Activated naive CD4-positive, alpha-beta T cell treated with anti-CD3 and anti-CD28 coated beads for 36 hours (primary cell): ENCODE data around the gene CDC45. TPM values are rescaled to one million over a fixed set of nuclear protein-coding genes. Genes with fewer than 3 reads are reported as not detected.

Experiments
- CTCF ChIA-PET: fragments of 350-600 bp; sonication (Branson Sonifier 250); formaldehyde crosslinking; loops from one replicate; lab custom pipeline; 2021; ENCODE audit warnings: antibody characterized with exemption; lab: Charles Lee
- DNase-seq: peaks from one replicate; pipeline ENCODE4 v3.0.0-alpha.2; 2020
- H3K27ac Mint-ChIP-seq: one replicate; pipeline ENCODE4 v1.8.0; 2021; ENCODE audit warnings: mild to moderate bottlenecking, mixed read lengths
- H3K27me3 Mint-ChIP-seq: one replicate; pipeline ENCODE4 v1.8.0; 2021; ENCODE audit warnings: low read depth, mixed read lengths
- H3K36me3 Mint-ChIP-seq: one replicate; pipeline ENCODE4 v1.8.0; 2021; ENCODE audit warnings: low read depth, mixed read lengths
- H3K4me1 Mint-ChIP-seq: one replicate; pipeline ENCODE4 v1.8.0; 2021; ENCODE audit warnings: low read depth, mixed read lengths
- H3K4me3 Mint-ChIP-seq: one replicate; pipeline ENCODE4 v1.8.0; 2021; ENCODE audit warnings: mild to moderate bottlenecking, moderate library complexity, mixed read lengths
- H3K9me3 Mint-ChIP-seq: one replicate; pipeline ENCODE4 v1.8.0; 2021; ENCODE audit warnings: mixed read lengths
- intact Hi-C: fragments of 100-400 bp; cut with micrococcal nuclease; formaldehyde crosslinking; loops from one replicate; pipeline ENCODE4 v1.15.1; 2023
- total RNA-seq, 2 experiments: library from RNA; stranded (reverse); gene quantifications; one replicate each; pipeline ENCODE4 v1.2.3, GENCODE V29; 2021

Gene CDC45
- total RNA-seq, 2 experiments from 2014 or later: 86.3 to 91.7 TPM

GRCh38 chr22:19451570-19451969 lies 28.1 kb upstream of the CDC45 start:
- H3K4me3 Mint-ChIP-seq: no peak overlapping the region
- H3K9me3 Mint-ChIP-seq: no peaks in the 10 kb centered on the region
- intact Hi-C loops: no loop called here
- peaks cover 20% of the 10 kb centered on the region for H3K4me1 Mint-ChIP-seq
- peaks cover 35% of the 10 kb centered on the region for H3K36me3 Mint-ChIP-seq
- H3K27me3 Mint-ChIP-seq: no peaks in the 10 kb centered on the region
- peak overlapping the region; percentile 6 for H3K27ac Mint-ChIP-seq
- DNase-seq: no peak
- CTCF ChIA-PET: interaction anchor here (0.7 to 1.0 kb wide), 3 partner anchors 29 to 178 kb away, joined by 3 to 4 read pairs (median 3); no protein-coding TSS in a partner anchor

- intact Hi-C loops: no loop called here
- CTCF ChIA-PET: no interaction called here
- no peak overlapping the region for H3K4me3 Mint-ChIP-seq
- H3K4me1 Mint-ChIP-seq: peaks cover 9% of the 10 kb centered on the region
- H3K9me3 Mint-ChIP-seq: no peaks in the 10 kb centered on the region
- H3K27ac Mint-ChIP-seq: peak overlapping the region; percentile 44
- H3K27me3 Mint-ChIP-seq: no peaks in the 10 kb centered on the region
- no peak for DNase-seq
- H3K36me3 Mint-ChIP-seq: peaks cover 39% of the 10 kb centered on the region
Observed at GRCh38 chr22:19453718-19454117, 26.0 kb upstream of the CDC45 start.

- Mint-ChIP-seq H3K4me1 (peaks cover 6% of the 10 kb centered on the region), H3K27me3 (no peaks in the 10 kb centered on the region), H3K27ac (peak overlapping the region; percentile 44), H3K9me3 (no peaks in the 10 kb centered on the region), H3K36me3 (peaks cover 38% of the 10 kb centered on the region), H3K4me3 (no peak overlapping the region)
- intact Hi-C loops: no loop called here
- DNase-seq: no peak
- CTCF ChIA-PET: no interaction called here
Observed at GRCh38 chr22:19454156-19454555, 25.6 kb upstream of the CDC45 start.

GRCh38 chr22:19455033-19455432 lies 24.7 kb upstream of the CDC45 start:
- peaks cover 39% of the 10 kb centered on the region for H3K36me3 Mint-ChIP-seq
- H3K4me3 Mint-ChIP-seq: no peak overlapping the region
- intact Hi-C loops: no loop called here
- CTCF ChIA-PET: no interaction called here
- no peaks in the 10 kb centered on the region for H3K9me3 Mint-ChIP-seq
- H3K27ac Mint-ChIP-seq: no peak overlapping the region
- no peaks in the 10 kb centered on the region for H3K27me3 Mint-ChIP-seq
- DNase-seq: no peak
- H3K4me1 Mint-ChIP-seq: no peaks in the 10 kb centered on the region

GRCh38 chr22:19455585-19456370 lies 23.9 kb upstream of the CDC45 start:
- Mint-ChIP-seq H3K27ac (peak overlapping the region; percentile 32), H3K36me3 (peaks cover 40% of the 10 kb centered on the region), H3K9me3 (no peaks in the 10 kb centered on the region), H3K4me3 (no peak overlapping the region), H3K4me1 (no peaks in the 10 kb centered on the region), H3K27me3 (no peaks in the 10 kb centered on the region)
- DNase-seq: no peak
- CTCF ChIA-PET: no interaction called here
- intact Hi-C loops: no loop called here

GRCh38 chr22:19456541-19456940 lies 23.2 kb upstream of the CDC45 start:
- H3K9me3 Mint-ChIP-seq: no peaks in the 10 kb centered on the region
- no peak overlapping the region for H3K4me3 Mint-ChIP-seq
- intact Hi-C loops: no loop called here
- no peak for DNase-seq
- H3K27ac Mint-ChIP-seq: no peak overlapping the region
- peaks cover 36% of the 10 kb centered on the region for H3K36me3 Mint-ChIP-seq
- CTCF ChIA-PET: no interaction called here
- H3K4me1 Mint-ChIP-seq: no peaks in the 10 kb centered on the region
- no peaks in the 10 kb centered on the region for H3K27me3 Mint-ChIP-seq

- intact Hi-C loops: no loop called here
- H3K27ac Mint-ChIP-seq: no peak overlapping the region
- peaks cover 27% of the 10 kb centered on the region for H3K36me3 Mint-ChIP-seq
- no peak overlapping the region for H3K4me3 Mint-ChIP-seq
- no peak for DNase-seq
- CTCF ChIA-PET: no interaction called here
- no peaks in the 10 kb centered on the region for H3K9me3 Mint-ChIP-seq
- H3K4me1 Mint-ChIP-seq: no peaks in the 10 kb centered on the region
- no peaks in the 10 kb centered on the region for H3K27me3 Mint-ChIP-seq
Observed at GRCh38 chr22:19457828-19458428, 21.8 kb upstream of the CDC45 start.

- DNase-seq: no peak
- CTCF ChIA-PET: no interaction called here
- Mint-ChIP-seq H3K36me3 (peaks cover 19% of the 10 kb centered on the region), H3K4me3 (no peak overlapping the region), H3K9me3 (no peaks in the 10 kb centered on the region), H3K27me3 (no peaks in the 10 kb centered on the region), H3K4me1 (no peaks in the 10 kb centered on the region), H3K27ac (no peak overlapping the region)
- intact Hi-C loops: no loop called here
Observed at GRCh38 chr22:19460036-19460435, 19.7 kb upstream of the CDC45 start.

GRCh38 chr22:19461506-19461905 lies 18.2 kb upstream of the CDC45 start:
- intact Hi-C loops: no loop called here
- no peaks in the 10 kb centered on the region for H3K4me1 Mint-ChIP-seq
- no peak overlapping the region for H3K4me3 Mint-ChIP-seq
- DNase-seq: no peak
- H3K27me3 Mint-ChIP-seq: no peaks in the 10 kb centered on the region
- H3K9me3 Mint-ChIP-seq: no peaks in the 10 kb centered on the region
- H3K36me3 Mint-ChIP-seq: peaks cover 18% of the 10 kb centered on the region
- H3K27ac Mint-ChIP-seq: no peak overlapping the region
- CTCF ChIA-PET: interaction anchor here (2.9 kb wide), 1 partner anchor 12 kb away, joined by 7 read pairs; no protein-coding TSS in a partner anchor

- intact Hi-C loops: no loop called here
- Mint-ChIP-seq H3K4me3 (no peak overlapping the region), H3K4me1 (no peaks in the 10 kb centered on the region), H3K27ac (no peak overlapping the region), H3K36me3 (peaks cover 19% of the 10 kb centered on the region), H3K9me3 (no peaks in the 10 kb centered on the region), H3K27me3 (no peaks in the 10 kb centered on the region)
- CTCF ChIA-PET: interaction anchor here (2.9 kb wide), 1 partner anchor 10 kb away, joined by 7 read pairs; no protein-coding TSS in a partner anchor
- DNase-seq: no peak
Observed at GRCh38 chr22:19463008-19463407, 16.7 kb upstream of the CDC45 start.

GRCh38 chr22:19463491-19464469 lies 15.9 kb upstream of the CDC45 start:
- intact Hi-C loops: no loop called here
- Mint-ChIP-seq H3K4me3 (no peak overlapping the region), H3K27me3 (no peaks in the 10 kb centered on the region), H3K9me3 (no peaks in the 10 kb centered on the region), H3K36me3 (peaks cover 21% of the 10 kb centered on the region), H3K4me1 (no peaks in the 10 kb centered on the region), H3K27ac (no peak overlapping the region)
- no peak for DNase-seq
- CTCF ChIA-PET: interaction anchor here (0.9 to 2.9 kb wide), 2 partner anchors 10 to 15 kb away, joined by 3 to 7 read pairs; partner anchors contain the start of gene UFD1

- Mint-ChIP-seq H3K9me3 (no peaks in the 10 kb centered on the region), H3K4me3 (no peak overlapping the region), H3K4me1 (no peaks in the 10 kb centered on the region), H3K27me3 (no peaks in the 10 kb centered on the region), H3K36me3 (peaks cover 22% of the 10 kb centered on the region), H3K27ac (no peak overlapping the region)
- DNase-seq: no peak
- intact Hi-C loops: no loop called here
- CTCF ChIA-PET: no interaction called here
Observed at GRCh38 chr22:19464546-19464945, 15.2 kb upstream of the CDC45 start.
